Activated naive CD8-positive, alpha-beta T cell treated with anti-CD3 and anti-CD28 coated beads, Interleukin-2, amount 10 ng/mL, durations not matched to agents 7 days and 5 days (primary cell): ENCODE measurements around the gene DMRTC1. TPM values are rescaled to one million over a fixed set of nuclear protein-coding genes. Genes with fewer than 3 reads are reported as not detected.
"Not testable (repeated sequence)": the region's sequence is repeated elsewhere in the genome, so short reads cannot be mapped to it uniquely, and the experiment has no call there.

Source experiments
- ATAC-seq: fragments of 150-1000 bp; cut with Tn5 transposase; one replicate; pipeline ENCODE4 v1.10.0; 2021; ENCODE audit warnings: low read depth, moderate library complexity
- POLR2A ChIA-PET: fragments of 350-600 bp; sonication (Branson Sonifier 250); formaldehyde crosslinking; loops from one replicate; lab custom pipeline; 2021; ENCODE audit warnings: antibody characterized with exemption; lab: Charles Lee
- DNase-seq: peaks from one replicate; pipeline ENCODE4 v3.0.0; 2021
- H3K27ac Mint-ChIP-seq: one replicate; pipeline ENCODE4 v1.8.0; 2022; ENCODE audit warnings: mild to moderate bottlenecking, mixed read lengths
- H3K27me3 Mint-ChIP-seq: one replicate; pipeline ENCODE4 v1.8.0; 2022; ENCODE audit warnings: mild to moderate bottlenecking, moderate library complexity, mixed read lengths
- H3K36me3 Mint-ChIP-seq: one replicate; pipeline ENCODE4 v1.8.0; 2021; ENCODE audit warnings: mild to moderate bottlenecking, mixed read lengths
- H3K4me1 Mint-ChIP-seq: one replicate; pipeline ENCODE4 v1.8.0; 2021; ENCODE audit warnings: mixed read lengths
- H3K4me3 Mint-ChIP-seq: one replicate; pipeline ENCODE4 v1.8.0; 2022; ENCODE audit warnings: mild to moderate bottlenecking, moderate library complexity, mixed read lengths
- H3K9me3 Mint-ChIP-seq: one replicate; pipeline ENCODE4 v1.8.0; 2021; ENCODE audit warnings: mixed read lengths
- total RNA-seq, 2 experiments: library from RNA; stranded (reverse); gene quantifications; one replicate each; pipeline ENCODE4 v1.2.3, GENCODE V29; 2021

DMRTC1 gene
- total RNA-seq, 2 experiments from 2014 or later: 0.28 to 0.31 TPM

DNA sequence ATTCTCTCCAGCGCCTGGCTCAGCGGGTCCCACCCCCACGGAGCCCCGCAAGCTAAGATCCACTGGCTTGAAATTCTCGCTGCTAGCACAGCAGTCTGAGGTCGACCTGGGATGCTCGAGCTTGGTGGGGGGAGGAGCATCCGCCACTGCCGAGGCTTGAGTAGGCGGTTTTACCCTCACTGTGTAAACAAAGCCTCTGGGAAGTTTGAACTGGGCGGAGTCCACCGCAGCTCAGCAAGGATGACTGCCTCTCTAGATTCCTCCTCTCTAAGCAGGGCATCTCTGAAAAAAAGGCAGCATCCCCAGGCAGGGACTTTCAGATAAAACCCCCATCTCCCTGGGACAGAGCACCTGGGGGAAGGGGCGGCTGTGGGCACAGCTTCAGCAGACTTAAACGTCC, 53.9 kb downstream of the DMRTC1 start:
- POLR2A ChIA-PET, ATAC-seq, H3K36me3 Mint-ChIP-seq: not testable (repeated sequence)

DNA sequence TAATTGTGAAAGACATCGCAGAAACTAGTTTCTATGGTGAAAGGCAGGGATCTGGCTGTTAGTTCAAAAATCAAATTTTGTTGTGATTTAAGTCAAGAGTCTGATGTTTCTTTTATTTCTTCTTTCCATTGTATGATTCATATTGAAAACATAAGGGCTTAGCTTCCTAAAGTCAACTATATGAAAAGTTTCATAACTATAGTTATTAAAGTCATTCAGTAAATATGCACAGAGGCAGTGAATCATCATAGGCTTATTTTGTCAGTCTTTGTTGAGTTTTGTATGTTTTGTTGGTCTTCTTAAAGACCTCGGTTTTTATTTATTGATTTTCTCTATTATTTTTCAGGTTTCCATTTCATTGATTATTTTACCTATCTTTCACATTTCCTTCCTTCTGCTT, 60.7 kb downstream of the DMRTC1 start:
- H3K4me3 Mint-ChIP-seq, H3K27ac Mint-ChIP-seq, ATAC-seq, DNase-seq, POLR2A ChIA-PET, H3K9me3 Mint-ChIP-seq, H3K4me1 Mint-ChIP-seq, H3K36me3 Mint-ChIP-seq, H3K27me3 Mint-ChIP-seq: not testable (repeated sequence)

More for the DNA sequence above, 53.9 kb downstream of the DMRTC1 start:
- not testable (repeated sequence) for H3K4me3 Mint-ChIP-seq, DNase-seq, H3K4me1 Mint-ChIP-seq, H3K9me3 Mint-ChIP-seq, H3K27ac Mint-ChIP-seq, H3K27me3 Mint-ChIP-seq

DNA sequence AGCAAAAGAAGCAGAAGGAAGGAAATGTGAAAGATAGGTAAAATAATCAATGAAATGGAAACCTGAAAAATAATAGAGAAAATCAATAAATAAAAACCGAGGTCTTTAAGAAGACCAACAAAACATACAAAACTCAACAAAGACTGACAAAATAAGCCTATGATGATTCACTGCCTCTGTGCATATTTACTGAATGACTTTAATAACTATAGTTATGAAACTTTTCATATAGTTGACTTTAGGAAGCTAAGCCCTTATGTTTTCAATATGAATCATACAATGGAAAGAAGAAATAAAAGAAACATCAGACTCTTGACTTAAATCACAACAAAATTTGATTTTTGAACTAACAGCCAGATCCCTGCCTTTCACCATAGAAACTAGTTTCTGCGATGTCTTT, 106.1 kb downstream of the DMRTC1 start:
- H3K27me3 Mint-ChIP-seq, H3K9me3 Mint-ChIP-seq, POLR2A ChIA-PET, H3K4me1 Mint-ChIP-seq, ATAC-seq, H3K36me3 Mint-ChIP-seq, H3K27ac Mint-ChIP-seq, H3K4me3 Mint-ChIP-seq, DNase-seq: not testable (repeated sequence)

DNA sequence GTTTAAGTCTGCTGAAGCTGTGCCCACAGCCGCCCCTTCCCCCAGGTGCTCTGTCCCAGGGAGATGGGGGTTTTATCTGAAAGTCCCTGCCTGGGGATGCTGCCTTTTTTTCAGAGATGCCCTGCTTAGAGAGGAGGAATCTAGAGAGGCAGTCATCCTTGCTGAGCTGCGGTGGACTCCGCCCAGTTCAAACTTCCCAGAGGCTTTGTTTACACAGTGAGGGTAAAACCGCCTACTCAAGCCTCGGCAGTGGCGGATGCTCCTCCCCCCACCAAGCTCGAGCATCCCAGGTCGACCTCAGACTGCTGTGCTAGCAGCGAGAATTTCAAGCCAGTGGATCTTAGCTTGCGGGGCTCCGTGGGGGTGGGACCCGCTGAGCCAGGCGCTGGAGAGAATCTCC, 112.9 kb downstream of the DMRTC1 start:
- H3K27me3 Mint-ChIP-seq, POLR2A ChIA-PET, H3K27ac Mint-ChIP-seq, DNase-seq, H3K9me3 Mint-ChIP-seq, H3K4me3 Mint-ChIP-seq, H3K4me1 Mint-ChIP-seq, ATAC-seq, H3K36me3 Mint-ChIP-seq: not testable (repeated sequence)

Other genes starting within 250 kb of the DMRTC1 start
- gene PHKA1, start 229.5 kb downstream of the DMRTC1 start, total RNA-seq: under 1 TPM; 0.47 to 0.48 TPM
- under 1 TPM; 0.20 to 0.36 TPM for gene DMRTC1B, start 166.9 kb downstream of the DMRTC1 start, total RNA-seq
- gene FAM236B, start 161.2 kb downstream of the DMRTC1 start, total RNA-seq: not detected
- not detected for gene FAM236D, start 135.6 kb downstream of the DMRTC1 start, total RNA-seq
- gene FAM236C, start 31.2 kb downstream of the DMRTC1 start, total RNA-seq: not detected
- gene FAM236A, start 5.6 kb downstream of the DMRTC1 start, total RNA-seq: not detected
- not detected for gene PABPC1L2B, start 59.1 kb upstream of the DMRTC1 start, total RNA-seq
- gene PABPC1L2A, start 135.7 kb upstream of the DMRTC1 start, total RNA-seq: not detected